GM12801 (cell line): ENCODE results near the gene TANC1.

Experiments
- CTCF ChIP-seq: IDR thresholded peaks from one replicate; pipeline ENCODE4 v1.5.1; 2011; ENCODE audit warnings: control low read depth; ENCODE audit not compliant: insufficient read length; ENCODE audit errors: extremely low read depth

Gene TANC1

GRCh38 chr2:158948964-158949699 is 19.3 kb upstream of the TANC1 start:
- TF ChIP-seq CTCF, result no peak

GRCh38 chr2:158953454-158953853 is 15.0 kb upstream of the TANC1 start:
- TF ChIP-seq CTCF, result no peak

GRCh38 chr2:158953926-158954763 is 14.3 kb upstream of the TANC1 start:
- no peak for TF ChIP-seq CTCF

DNA sequence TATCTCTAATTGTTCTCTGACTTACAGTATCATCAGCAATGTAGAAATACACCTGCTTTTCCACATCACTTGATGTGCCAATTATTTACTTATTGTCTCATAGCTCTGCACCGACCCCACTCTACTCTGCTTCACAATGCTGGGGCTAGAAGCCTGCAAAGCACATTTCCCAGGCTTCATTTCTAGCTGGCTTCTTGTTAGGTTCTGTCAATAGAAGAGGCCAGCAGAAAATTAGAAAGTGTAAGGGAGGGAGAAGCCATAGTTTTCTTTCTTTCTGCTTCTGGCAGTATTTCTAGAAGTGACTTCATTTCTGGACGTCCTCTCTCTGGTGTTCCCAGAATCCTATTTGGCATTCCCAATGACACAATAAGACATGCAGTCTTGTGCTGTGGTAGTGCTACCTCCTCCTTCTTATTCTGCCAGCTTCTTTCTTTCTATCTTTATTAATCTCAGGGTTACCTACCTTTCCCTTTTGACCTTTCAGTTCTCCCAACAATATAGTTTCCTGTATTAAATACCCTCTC is 12.5 kb upstream of the TANC1 start:
- no peak for TF ChIP-seq CTCF

- no peak for TF ChIP-seq CTCF
Observed at GRCh38 chr2:158958365-158958764, 10.1 kb upstream of the TANC1 start.

DNA sequence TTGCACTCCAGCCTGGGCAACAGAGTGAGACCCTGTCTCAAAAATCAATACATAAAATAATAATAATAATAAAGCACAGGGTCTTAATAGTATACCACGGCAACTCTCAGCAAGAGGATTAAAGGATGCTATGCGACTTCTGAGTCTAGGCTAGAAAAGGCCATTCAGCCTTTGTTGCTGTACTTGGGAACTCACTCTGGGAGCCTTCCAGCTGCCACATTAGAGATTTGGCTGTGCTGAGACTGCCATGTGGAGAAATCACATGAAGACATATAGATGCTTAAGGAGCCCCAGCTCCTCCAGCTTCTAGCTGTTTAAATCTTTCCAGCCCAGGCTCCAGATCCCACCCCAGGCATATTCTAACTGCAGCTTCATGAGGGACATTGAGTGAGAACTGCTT is 8.2 kb upstream of the TANC1 start:
- no peak for TF ChIP-seq CTCF

GRCh38 chr2:158962074-158962473 is 6.4 kb upstream of the TANC1 start:
- no peak for TF ChIP-seq CTCF
